Right lobe of liver (tissue), 4 donors: ENCODE results near the gene TICRR.

Source experiments
- CTCF ChIP-seq, 4 donors: fragments of 200-600 bp in 3 of 4; fragments of 450-650 bp in 1 of 4; IDR thresholded peaks; one replicate each; pipeline versions ENCODE4 v1.5.1 to v1.8.0; 2016 to 2022; ENCODE audit warnings: antibody characterized with exemption in 4 of 4, mild to moderate bottlenecking in 2 of 4
- POLR2A ChIP-seq: fragments of 450-650 bp; IDR thresholded peaks from one replicate; pipeline ENCODE4 v1.6.1; 2017; ENCODE audit warnings: antibody characterized with exemption, mild to moderate bottlenecking
- donor health status: DM: no; HTN: no; CAD: no.
- donor health status: DM: no; HTN: no; CAD: no.
- donor health status: DM: no; HTN: yes; CAD: no.

- no peak for TF ChIP-seq CTCF (IDR thresholded peaks at IDR 0.05)
- TF ChIP-seq POLR2A = no peak
Observed at GRCh38 chr15:89664441-89665350, 89.4 kb downstream of the TICRR start.
